ENCODE measurements around the gene OCA2. TPM values are rescaled to one million over a fixed set of nuclear protein-coding genes. Genes with fewer than 3 reads are reported as not detected.
A peak's percentile ranks its signal among the peaks of the same experiment; 100 is the strongest.

The OCA2 gene
- total and polyA plus RNA-seq, 2 donors from 2014 or later = 0.45 to 2.5 TPM

DNA sequence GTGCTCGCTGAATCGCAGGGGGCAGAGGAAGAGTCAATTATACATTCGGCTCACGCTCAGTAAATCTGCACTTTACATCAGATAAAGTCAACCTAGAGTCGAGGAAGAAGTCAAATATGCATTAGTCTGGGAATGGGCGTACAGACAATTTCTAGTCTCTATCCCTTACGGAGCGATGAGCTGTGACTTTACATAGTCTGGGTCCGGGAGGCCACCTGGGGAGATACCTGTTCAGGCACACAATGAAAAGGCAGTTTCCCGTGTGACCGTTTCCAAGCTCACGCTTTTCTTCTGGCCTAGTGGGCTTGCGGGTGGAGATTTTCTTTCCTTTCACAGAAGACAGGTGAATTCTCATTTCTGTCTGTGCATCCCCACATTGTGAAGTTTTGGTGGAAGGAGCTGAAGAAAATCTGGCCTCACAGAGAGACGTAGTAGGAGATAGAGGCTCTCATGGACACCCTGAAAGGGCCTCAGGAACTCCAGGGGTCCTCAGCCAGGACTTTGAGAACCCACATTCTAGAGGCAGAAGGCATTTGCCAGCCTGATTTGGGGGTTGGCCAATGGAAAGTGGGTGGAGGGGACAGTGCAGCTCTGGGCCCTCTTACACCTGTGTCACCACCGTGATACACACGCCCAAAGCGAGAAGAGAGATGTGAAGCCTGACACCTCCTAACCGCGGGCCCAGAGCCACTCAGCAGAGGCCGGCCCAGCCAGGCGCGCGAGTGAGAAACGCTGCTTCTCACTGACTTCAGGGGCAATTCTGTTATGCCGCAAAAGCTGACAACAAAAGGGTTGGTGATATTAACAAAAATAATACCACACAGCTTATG lies 10.7 kb upstream of the OCA2 start:
- H3K9ac ChIP-seq (ENCODE audit: low read length in 3 of 3) = no peak overlapping the region
- DNase-seq (peak in 1 of 5 donors; percentile 34), FAIRE-seq (no peak)
- no peak overlapping the region for H3K4me3 ChIP-seq (ENCODE audit: low read length in 3 of 3)
- H3K4me1 ChIP-seq (ENCODE audit: control insufficient read depth in 2 of 3, insufficient read depth in 2 of 3, low read depth in 1 of 3, low read length in 3 of 3) = peaks cover 0 to 11% (median 0%) of the 10 kb centered on the region in 3 donors
- peaks cover 4 to 32% (median 19%) of the 10 kb centered on the region in 3 donors for H3K36me3 ChIP-seq (ENCODE audit: control insufficient read depth in 2 of 3, insufficient read depth in 3 of 3, low read length in 3 of 3)
- H3K27me3 ChIP-seq (ENCODE audit: control insufficient read depth, insufficient read depth, low read length) = no peaks in the 10 kb centered on the region
- TF ChIP-seq, protein P1, sequence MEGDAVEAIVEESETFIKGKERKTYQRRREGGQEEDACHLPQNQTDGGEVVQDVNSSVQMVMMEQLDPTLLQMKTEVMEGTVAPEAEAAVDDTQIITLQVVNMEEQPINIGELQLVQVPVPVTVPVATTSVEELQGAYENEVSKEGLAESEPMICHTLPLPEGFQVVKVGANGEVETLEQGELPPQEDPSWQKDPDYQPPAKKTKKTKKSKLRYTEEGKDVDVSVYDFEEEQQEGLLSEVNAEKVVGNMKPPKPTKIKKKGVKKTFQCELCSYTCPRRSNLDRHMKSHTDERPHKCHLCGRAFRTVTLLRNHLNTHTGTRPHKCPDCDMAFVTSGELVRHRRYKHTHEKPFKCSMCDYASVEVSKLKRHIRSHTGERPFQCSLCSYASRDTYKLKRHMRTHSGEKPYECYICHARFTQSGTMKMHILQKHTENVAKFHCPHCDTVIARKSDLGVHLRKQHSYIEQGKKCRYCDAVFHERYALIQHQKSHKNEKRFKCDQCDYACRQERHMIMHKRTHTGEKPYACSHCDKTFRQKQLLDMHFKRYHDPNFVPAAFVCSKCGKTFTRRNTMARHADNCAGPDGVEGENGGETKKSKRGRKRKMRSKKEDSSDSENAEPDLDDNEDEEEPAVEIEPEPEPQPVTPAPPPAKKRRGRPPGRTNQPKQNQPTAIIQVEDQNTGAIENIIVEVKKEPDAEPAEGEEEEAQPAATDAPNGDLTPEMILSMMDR (IDR thresholded peaks at IDR 0.05; ENCODE audit: borderline replicate concordance, extremely low read depth, insufficient read depth) = no peak
- no peaks in the 10 kb centered on the region for H3K9me3 ChIP-seq (ENCODE audit: control insufficient read depth in 2 of 3, insufficient read depth in 1 of 3, low read length in 3 of 3)
- no peak overlapping the region for H3K27ac ChIP-seq (ENCODE audit: low read depth in 2 of 2, low read length in 2 of 2)
- intact Hi-C loops (cut with DNase I) = no loop called here

DNA sequence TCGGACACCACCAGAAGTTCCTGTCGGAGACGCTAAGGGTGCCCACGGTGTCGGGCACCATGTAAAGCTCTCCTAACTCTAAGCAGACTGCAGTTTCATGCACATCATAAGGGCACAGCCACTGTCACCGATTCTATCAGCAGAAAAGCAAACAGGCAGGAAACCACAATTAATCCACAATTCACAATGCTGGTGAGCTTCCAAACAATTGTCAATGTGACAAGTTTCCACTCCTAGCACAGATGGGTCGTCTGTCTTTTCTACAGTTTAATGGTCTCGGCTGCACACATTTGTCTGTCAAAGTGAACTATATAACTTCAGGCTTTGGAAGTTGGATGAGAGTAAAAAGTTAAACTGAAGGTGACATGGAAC lies 8.8 kb upstream of the OCA2 start:
- H3K36me3 ChIP-seq (ENCODE audit: control insufficient read depth in 2 of 3, insufficient read depth in 3 of 3, low read length in 3 of 3) = peaks cover 2 to 14% (median 14%) of the 10 kb centered on the region in 3 donors
- DNase-seq (peak in 1 of 5 donors; percentile 34), FAIRE-seq (no peak)
- peak overlapping the region in 1 of 3 donors; percentile 62 for H3K4me3 ChIP-seq (ENCODE audit: low read length in 3 of 3)
- TF ChIP-seq, protein P1 (IDR thresholded peaks at IDR 0.05; ENCODE audit: borderline replicate concordance, extremely low read depth, insufficient read depth) = no peak
- no peaks in the 10 kb centered on the region for H3K27me3 ChIP-seq (ENCODE audit: control insufficient read depth, insufficient read depth, low read length)
- H3K9me3 ChIP-seq (ENCODE audit: control insufficient read depth in 2 of 3, insufficient read depth in 1 of 3, low read length in 3 of 3) = no peaks in the 10 kb centered on the region
- no peak overlapping the region for H3K9ac ChIP-seq (ENCODE audit: low read length in 3 of 3)
- H3K4me1 ChIP-seq (ENCODE audit: control insufficient read depth in 2 of 3, insufficient read depth in 2 of 3, low read depth in 1 of 3, low read length in 3 of 3) = peaks cover 0 to 11% (median 0%) of the 10 kb centered on the region in 3 donors
- intact Hi-C loops (cut with DNase I) = no loop called here
- H3K27ac ChIP-seq (ENCODE audit: low read depth in 2 of 2, low read length in 2 of 2) = no peak overlapping the region

DNA sequence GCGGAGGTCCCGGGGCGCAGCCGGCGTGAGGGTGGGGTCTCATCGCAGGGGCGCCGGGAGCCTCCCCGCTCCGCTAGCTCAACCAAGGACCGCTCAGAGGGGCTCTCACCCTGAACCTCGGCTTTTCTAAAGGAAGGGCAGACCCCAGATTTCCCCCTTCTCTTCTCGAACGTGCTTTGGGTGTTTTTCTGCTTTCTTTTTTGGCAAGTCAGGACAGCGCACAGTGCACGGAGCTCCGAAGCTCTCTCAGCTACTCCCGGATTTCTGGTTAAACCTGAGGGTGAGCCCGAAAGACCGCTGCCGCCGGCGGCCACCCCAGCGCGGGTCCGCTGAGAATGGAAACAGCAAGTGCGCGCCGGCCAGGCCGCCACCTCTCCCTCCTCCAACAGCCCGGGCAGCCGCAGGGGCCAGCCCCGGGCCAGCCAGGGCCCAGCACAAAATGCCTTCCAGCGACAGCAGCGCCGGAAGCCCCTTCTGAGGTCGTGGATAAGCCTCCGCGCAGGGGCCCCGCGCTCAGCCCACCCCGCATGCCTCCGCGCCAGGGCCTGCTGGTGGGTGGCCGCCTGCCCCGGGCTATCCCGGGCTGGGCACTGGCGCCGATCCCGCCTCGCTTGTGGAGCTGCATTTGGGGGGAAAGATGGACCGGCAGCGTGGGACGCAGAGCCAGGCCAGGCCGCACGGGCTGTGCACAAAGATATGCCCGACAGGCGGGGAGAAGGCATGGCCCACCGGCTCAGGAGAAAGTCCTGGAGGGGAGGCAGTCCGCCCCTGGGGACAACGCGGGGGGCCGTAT lies 8.2 kb upstream of the OCA2 start:
- peaks cover 0 to 11% (median 0%) of the 10 kb centered on the region in 3 donors for H3K4me1 ChIP-seq (ENCODE audit: control insufficient read depth in 2 of 3, insufficient read depth in 2 of 3, low read depth in 1 of 3, low read length in 3 of 3)
- H3K27me3 ChIP-seq (ENCODE audit: control insufficient read depth, insufficient read depth, low read length) = no peaks in the 10 kb centered on the region
- H3K4me3 ChIP-seq (ENCODE audit: low read length in 3 of 3) = peak overlapping the region; percentile 12 to 70 (median 62)
- no peak overlapping the region for H3K9ac ChIP-seq (ENCODE audit: low read length in 3 of 3)
- peak in 4 of 5 donors; percentile 40 to 72 (median 52) for DNase-seq
- TF ChIP-seq, protein P1 (IDR thresholded peaks at IDR 0.05; ENCODE audit: borderline replicate concordance, extremely low read depth, insufficient read depth) = no peak
- H3K9me3 ChIP-seq (ENCODE audit: control insufficient read depth in 2 of 3, insufficient read depth in 1 of 3, low read length in 3 of 3) = no peaks in the 10 kb centered on the region
- H3K36me3 ChIP-seq (ENCODE audit: control insufficient read depth in 2 of 3, insufficient read depth in 3 of 3, low read length in 3 of 3) = peaks cover 2 to 10% (median 8%) of the 10 kb centered on the region in 3 donors
- intact Hi-C loops (cut with DNase I) = no loop called here
- no peak overlapping the region for H3K27ac ChIP-seq (ENCODE audit: low read depth in 2 of 2, low read length in 2 of 2)
- FAIRE-seq = no peak
